ENCODE measurements around the gene ATOH7.

DNA sequence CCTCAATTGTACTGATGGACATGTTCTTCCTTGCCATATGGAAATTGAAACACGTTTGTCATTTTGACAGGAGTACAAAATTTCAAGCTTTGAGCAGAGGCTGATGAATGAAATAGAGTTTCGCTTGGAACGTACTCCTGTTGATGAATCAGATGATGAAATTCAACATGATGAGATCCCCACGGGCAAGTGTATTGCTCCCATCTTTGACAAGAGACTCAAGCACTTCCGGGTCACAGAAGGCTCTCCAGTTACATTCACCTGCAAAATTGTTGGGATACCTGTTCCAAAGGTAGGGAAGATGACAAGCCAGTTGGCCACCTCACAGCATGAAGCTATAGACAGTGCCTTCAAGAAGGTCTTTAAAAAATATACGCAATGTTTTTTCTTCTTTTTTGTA is 43.1 kb downstream of the ATOH7 start:
- TF ChIP-seq POLR2A (IDR thresholded peaks at IDR 0.05; ENCODE audit: extremely low read depth, insufficient read length): no peak
- TF ChIP-seq, protein P1, sequence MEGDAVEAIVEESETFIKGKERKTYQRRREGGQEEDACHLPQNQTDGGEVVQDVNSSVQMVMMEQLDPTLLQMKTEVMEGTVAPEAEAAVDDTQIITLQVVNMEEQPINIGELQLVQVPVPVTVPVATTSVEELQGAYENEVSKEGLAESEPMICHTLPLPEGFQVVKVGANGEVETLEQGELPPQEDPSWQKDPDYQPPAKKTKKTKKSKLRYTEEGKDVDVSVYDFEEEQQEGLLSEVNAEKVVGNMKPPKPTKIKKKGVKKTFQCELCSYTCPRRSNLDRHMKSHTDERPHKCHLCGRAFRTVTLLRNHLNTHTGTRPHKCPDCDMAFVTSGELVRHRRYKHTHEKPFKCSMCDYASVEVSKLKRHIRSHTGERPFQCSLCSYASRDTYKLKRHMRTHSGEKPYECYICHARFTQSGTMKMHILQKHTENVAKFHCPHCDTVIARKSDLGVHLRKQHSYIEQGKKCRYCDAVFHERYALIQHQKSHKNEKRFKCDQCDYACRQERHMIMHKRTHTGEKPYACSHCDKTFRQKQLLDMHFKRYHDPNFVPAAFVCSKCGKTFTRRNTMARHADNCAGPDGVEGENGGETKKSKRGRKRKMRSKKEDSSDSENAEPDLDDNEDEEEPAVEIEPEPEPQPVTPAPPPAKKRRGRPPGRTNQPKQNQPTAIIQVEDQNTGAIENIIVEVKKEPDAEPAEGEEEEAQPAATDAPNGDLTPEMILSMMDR (IDR thresholded peaks at IDR 0.05; ENCODE audit: low read depth, low read length): no peak
- no peak for TF ChIP-seq MYC (IDR thresholded peaks at IDR 0.05; ENCODE audit: low read depth, low read length)

Data from NB4 (cell line).